ENCODE results near the gene ATF6B. TPM values are rescaled to one million over a fixed set of nuclear protein-coding genes. Genes with fewer than 3 reads are reported as not detected.

The ATF6B gene
- total and polyA plus RNA-seq, 2 of the 8 experiments (the other 6 are each of a cell fraction or from before 2014, with no cell fraction given), result 38.1 to 42.2 TPM

- H3K4me1 ChIP-seq (replicated peaks in 1 of 4; ENCODE audit: control insufficient read depth in 3 of 4, insufficient read depth in 4 of 4, low read length in 3 of 4), result peaks cover 2 to 13% (median 7%) of the 10 kb centered on the region in 4 experiments
- ChIA-PET CTCF (ENCODE audit: partially characterized antibody) (interaction anchor here (2.6 to 6.0 kb wide), 2 partner anchors 9 to 13 kb away, joined by 11 to 49 read pairs; no protein-coding TSS in a partner anchor), POLR2A (ENCODE audit: partially characterized antibody) (no interaction called here)
- no peaks in the 10 kb centered on the region for H3K79me2 ChIP-seq (ENCODE audit: control insufficient read depth in 1 of 2, insufficient read depth in 2 of 2, low read length in 2 of 2)
- no peaks in the 10 kb centered on the region for H3K79me1 ChIP-seq (ENCODE audit: low read depth, low read length)
- no peak overlapping the region for H4K8ac ChIP-seq (ENCODE audit: extremely low read depth, insufficient read depth, low read length)
- no peak overlapping the region for H3K4me3 ChIP-seq (ENCODE audit: extremely low read depth in 1 of 4, insufficient read depth in 2 of 4, low read depth in 3 of 4, low read length in 4 of 4)
- no peak overlapping the region for H2BK20ac ChIP-seq (ENCODE audit: low read length)
- H2AFZ ChIP-seq (ENCODE audit: low read length), result no peak overlapping the region
- no peak overlapping the region for H4K5ac ChIP-seq (ENCODE audit: insufficient read length, low read depth, low read length)
- H3K4ac ChIP-seq (replicated peaks; ENCODE audit: insufficient read length, low read depth, low read length), result no peak overlapping the region
- H4K20me1 ChIP-seq (replicated peaks in 1 of 2; ENCODE audit: control insufficient read depth in 1 of 2, insufficient read depth in 2 of 2, low read length in 2 of 2), result peaks cover 2 to 3% of the 10 kb centered on the region in 2 experiments
- H4K91ac ChIP-seq (replicated peaks; ENCODE audit: insufficient read length, low read length), result no peak overlapping the region
- no peak overlapping the region for H3K23ac ChIP-seq (ENCODE audit: insufficient read length)
- H3K9ac ChIP-seq (replicated peaks in 1 of 4; ENCODE audit: extremely low read depth in 1 of 4, low read depth in 3 of 4, low read length in 3 of 4), result no peak overlapping the region
- no peak for FAIRE-seq
- 79% methylated on average over 4 of the region's 4 CpGs; no CpG with 5 or more reads in 1 of the 2 experiments for WGBS, 2 experiments (ENCODE audit: extremely low coverage in 1 of 2, insufficient coverage in 1 of 2, insufficient read length in 1 of 2, insufficient replicate concordance in 2 of 2, low coverage in 1 of 2, low lambda C conversion rate in 2 of 2, missing lambda C conversion rate in 1 of 2)
- 0 out of 2 replicates have a peak, but pooled peaks cover 2% of the 10 kb centered on the region for H3K23me2 ChIP-seq (ENCODE audit: low read depth, low read length)
- no peaks in the 10 kb centered on the region for H3K9me3 ChIP-seq (ENCODE audit: insufficient read depth in 2 of 2, low read depth in 1 of 2, low read length in 1 of 2)
- no peak overlapping the region for H3K18ac ChIP-seq (ENCODE audit: extremely low read depth, low read length)
- H3K14ac ChIP-seq (ENCODE audit: insufficient read length), result no peak overlapping the region
- no peak overlapping the region for H2BK12ac ChIP-seq (ENCODE audit: low read depth, low read length)
- no peak overlapping the region for H2AK5ac ChIP-seq (ENCODE audit: low read depth, low read length)
- peaks cover 0 to 11% (median 4%) of the 10 kb centered on the region in 4 experiments; a peak in 5 of 7 replicates for H3K27me3 ChIP-seq (replicated peaks in 1 of 4; ENCODE audit: control insufficient read depth in 3 of 4, extremely low read depth in 1 of 4, insufficient read depth in 3 of 4, low read length in 3 of 4)
- no peak overlapping the region for H2BK5ac ChIP-seq (ENCODE audit: low read depth, low read length)
- H2BK15ac ChIP-seq (ENCODE audit: low read length), result no peak overlapping the region
- DNase-seq (ENCODE audit: low read depth in 1 of 2, low spot score in 2 of 2), result no peak
- no peaks in the 10 kb centered on the region for H3K36me3 ChIP-seq (ENCODE audit: control insufficient read depth in 2 of 4, insufficient read depth in 4 of 4, low read length in 3 of 4)
- H3K27ac ChIP-seq (ENCODE audit: low read depth, low read length), result no peak overlapping the region
- TF ChIP-seq SP4 (IDR thresholded peaks at IDR 0.05; ENCODE audit: low read length) (no peak), SIRT6 (IDR thresholded peaks at IDR 0.05; ENCODE audit: low read length) (no peak), SRF (IDR thresholded peaks at IDR 0.05; ENCODE audit: low read depth, low read length) (no peak), SIN3A (conservative IDR thresholded peaks at IDR 0.05 in 1 of 2, IDR thresholded peaks at IDR 0.05 in 1 of 2; ENCODE audit: low read depth in 1 of 2, low read length in 2 of 2) (peak; percentile 92 to 94), TAF7 (optimal IDR thresholded peaks at IDR 0.05; ENCODE audit: borderline replicate concordance, low read depth, low read length) (no peak)
- no peak overlapping the region for H3K56ac ChIP-seq (replicated peaks; ENCODE audit: insufficient read length, low read depth, low read length)
- H2BK120ac ChIP-seq (replicated peaks; ENCODE audit: low read depth, low read length), result no peak overlapping the region
- H3K4me2 ChIP-seq (ENCODE audit: insufficient read depth in 1 of 2, low read depth in 2 of 2, low read length in 2 of 2), result no peak overlapping the region
Observed at GRCh38 chr6:32105433-32105832, 22.6 kb downstream of the ATF6B start.

All from H1 (cell line).